CD4-positive, alpha-beta T cell (primary cell): ENCODE data around the gene ZNF385B. TPM values are rescaled to one million over a fixed set of nuclear protein-coding genes. Genes with fewer than 3 reads are reported as not detected.
"Not testable (repeated sequence)": the region's sequence is repeated elsewhere in the genome, so short reads cannot be mapped to it uniquely, and the experiment has no call there.

Experiments
- ATAC-seq: fragments of 200-7000 bp; cut with Tn5 transposase; one replicate; pipeline ENCODE4 v1.10.0; 2022; ENCODE audit warnings: mild to moderate bottlenecking; ENCODE audit not compliant: poor library complexity
- CTCF ChIA-PET: fragments of 350-600 bp; sonication (Branson Sonifier 250); formaldehyde crosslinking; loops from one replicate; lab custom pipeline; 2021; ENCODE audit warnings: antibody characterized with exemption, inconsistent platforms; lab: Charles Lee
- POLR2A ChIA-PET: fragments of 350-600 bp; sonication (Branson Sonifier 250); formaldehyde crosslinking; loops from one replicate; lab custom pipeline; 2021; ENCODE audit warnings: antibody characterized with exemption, inconsistent platforms; lab: Charles Lee
- DNase-seq, 14 experiments: peaks; one replicate each; pipeline ENCODE4 v3.0.0-alpha.2; 2013 to 2020; ENCODE audit warnings: mixed read lengths in 2 of 14
- H3K27ac ChIP-seq, 2 donors: one replicate each; pipeline versions ENCODE4 v1.5.1 to v1.7.0; 2013; ENCODE audit warnings: low read length in 2 of 2, low read depth in 1 of 2, mild to moderate bottlenecking in 1 of 2
- H3K27me3 ChIP-seq, 2 experiments: 1 replicate in 1 of 2; 2 replicates in 1 of 2; pipeline versions ENCODE4 v1.6.1 to v1.7.0; 2013; ENCODE audit warnings: low read length in 2 of 2, control low read depth in 1 of 2, mild to moderate bottlenecking in 1 of 2, moderate library complexity in 1 of 2; ENCODE audit not compliant: insufficient read depth in 2 of 2, control insufficient read depth in 1 of 2
- H3K36me3 ChIP-seq: one replicate; pipeline ENCODE4 v1.6.1; 2013; ENCODE audit warnings: low read length, control low read depth; ENCODE audit not compliant: insufficient read depth
- H3K4me1 ChIP-seq: one replicate; pipeline ENCODE4 v1.6.1; 2013; ENCODE audit warnings: low read length, control low read depth; ENCODE audit not compliant: insufficient read depth
- H3K4me3 ChIP-seq: one replicate; pipeline ENCODE4 v1.5.1; 2013; ENCODE audit warnings: mild to moderate bottlenecking, low read length, moderate library complexity
- H3K9me3 ChIP-seq, 2 experiments: 1 replicate in 1 of 2; 2 replicates in 1 of 2; pipeline versions ENCODE4 v1.6.1 to v1.7.0; 2013; ENCODE audit warnings: low read length in 2 of 2, mild to moderate bottlenecking in 2 of 2, control low read depth in 1 of 2, moderate library complexity in 1 of 2; ENCODE audit not compliant: control insufficient read depth in 1 of 2, insufficient read depth in 1 of 2
- H3K27ac Mint-ChIP-seq: one replicate; pipeline ENCODE4 v1.8.0; 2020; ENCODE audit warnings: mixed read lengths
- H3K27me3 Mint-ChIP-seq: one replicate; pipeline ENCODE4 v1.8.0; 2021; ENCODE audit warnings: mixed read lengths
- H3K36me3 Mint-ChIP-seq: one replicate; pipeline ENCODE4 v1.8.0; 2021; ENCODE audit warnings: low read depth, mixed read lengths
- H3K4me1 Mint-ChIP-seq: one replicate; pipeline ENCODE4 v1.8.0; 2021; ENCODE audit warnings: low read depth, mixed read lengths
- H3K4me3 Mint-ChIP-seq: one replicate; pipeline ENCODE4 v1.8.0; 2020; ENCODE audit warnings: mild to moderate bottlenecking, mixed read lengths
- H3K9me3 Mint-ChIP-seq: one replicate; pipeline ENCODE4 v1.8.0; 2020; ENCODE audit warnings: mixed read lengths
- CTCF ChIP-seq: fragments of 200-600 bp; IDR thresholded peaks from one replicate; pipeline ENCODE4 v1.8.0; 2022; ENCODE audit warnings: antibody characterized with exemption, mild to moderate bottlenecking
- intact Hi-C, 2 experiments: fragments of 100-400 bp; cut with DNase I in 1 of 2; cut with micrococcal nuclease in 1 of 2; formaldehyde crosslinking; loops; one replicate each; pipeline versions ENCODE4 v1.15.1 to v1.9.0; 2023 to 2025; cut with DNase I, micrococcal nuclease
- total RNA-seq, 174 experiments: library from RNA in 2 of 174; stranded (reverse) in 2 of 174; gene quantifications; one replicate each; pipeline ENCODE4 v1.2.3 and lab custom pipeline; 2021 to 2026

Gene ZNF385B
- total RNA-seq, 2 experiments from 2014 or later = not detected

- POLR2A ChIA-PET = no interaction called here
- no peak for TF ChIP-seq CTCF
Observed at GRCh38 chr2:179788104-179788503, 73.3 kb downstream of the ZNF385B start.

GRCh38 chr2:179787601-179788000 lies 73.8 kb downstream of the ZNF385B start:
- Histone ChIP-seq H3K9me3 (no peaks in the 10 kb centered on the region), H3K4me1 (no peaks in the 10 kb centered on the region)
- intact Hi-C loops = no loop called here

More at GRCh38 chr2:179788104-179788503, 73.3 kb downstream of the ZNF385B start:
- no peak for DNase-seq
- no peak overlapping the region for H3K27ac Mint-ChIP-seq
- no peak for ATAC-seq
- H3K9me3 ChIP-seq = no peaks in the 10 kb centered on the region
- no peaks in the 10 kb centered on the region for H3K36me3 Mint-ChIP-seq
- H3K27me3 ChIP-seq = no peaks in the 10 kb centered on the region
- H3K4me1 Mint-ChIP-seq = no peaks in the 10 kb centered on the region
- H3K4me1 ChIP-seq = no peaks in the 10 kb centered on the region
- no peak overlapping the region for H3K4me3 ChIP-seq
- intact Hi-C loops = no loop called here
- CTCF ChIA-PET = no interaction called here
- H3K4me3 Mint-ChIP-seq = no peak overlapping the region
- H3K36me3 ChIP-seq = no peaks in the 10 kb centered on the region
- H3K9me3 Mint-ChIP-seq = no peaks in the 10 kb centered on the region
- no peak overlapping the region for H3K27ac ChIP-seq
- no peaks in the 10 kb centered on the region for H3K27me3 Mint-ChIP-seq

GRCh38 chr2:179785902-179786301 lies 75.5 kb downstream of the ZNF385B start:
- no peak for DNase-seq
- H3K4me1 Mint-ChIP-seq = no peaks in the 10 kb centered on the region
- TF ChIP-seq CTCF = no peak
- Histone ChIP-seq H3K9me3 (no peaks in the 10 kb centered on the region), H3K4me1 (no peaks in the 10 kb centered on the region), H3K36me3 (no peaks in the 10 kb centered on the region), H3K27me3 (no peaks in the 10 kb centered on the region), H3K4me3 (no peak overlapping the region), H3K27ac (no peak overlapping the region)
- ChIA-PET POLR2A (no interaction called here), CTCF (no interaction called here)
- H3K27ac Mint-ChIP-seq = no peak overlapping the region
- ATAC-seq = no peak
- H3K27me3 Mint-ChIP-seq = no peaks in the 10 kb centered on the region
- no peaks in the 10 kb centered on the region for H3K9me3 Mint-ChIP-seq
- intact Hi-C loops = no loop called here
- no peaks in the 10 kb centered on the region for H3K36me3 Mint-ChIP-seq
- no peak overlapping the region for H3K4me3 Mint-ChIP-seq

More at GRCh38 chr2:179787601-179788000, 73.8 kb downstream of the ZNF385B start:
- Mint-ChIP-seq H3K4me3 (no peak overlapping the region), H3K27ac (no peak overlapping the region), H3K27me3 (no peaks in the 10 kb centered on the region), H3K4me1 (no peaks in the 10 kb centered on the region), H3K9me3 (no peaks in the 10 kb centered on the region), H3K36me3 (no peaks in the 10 kb centered on the region)
- TF ChIP-seq CTCF = no peak
- DNase-seq (no peak), ATAC-seq (no peak)
- ChIA-PET POLR2A (no interaction called here), CTCF (no interaction called here)
- Histone ChIP-seq H3K27me3 (no peaks in the 10 kb centered on the region), H3K4me3 (no peak overlapping the region), H3K36me3 (no peaks in the 10 kb centered on the region), H3K27ac (no peak overlapping the region)

GRCh38 chr2:179782346-179782745 lies 79.1 kb downstream of the ZNF385B start:
- H3K9me3 ChIP-seq, H3K36me3 ChIP-seq, H3K27me3 ChIP-seq, H3K27me3 Mint-ChIP-seq, H3K9me3 Mint-ChIP-seq, H3K4me3 Mint-ChIP-seq, H3K36me3 Mint-ChIP-seq, DNase-seq, ATAC-seq, H3K27ac ChIP-seq, CTCF ChIA-PET, intact Hi-C loops, H3K4me3 ChIP-seq, H3K4me1 ChIP-seq, H3K27ac Mint-ChIP-seq, POLR2A ChIA-PET, H3K4me1 Mint-ChIP-seq: not testable (repeated sequence)
